PFSK-1 (cell line): ENCODE results near the gene GTPBP1.

Experiments
- POLR2AphosphoS5 ChIP-seq: IDR thresholded peaks from 2 replicates; pipeline ENCODE4 v1.6.1; 2012; ENCODE audit warnings: low read depth, mild to moderate bottlenecking, control low read depth, low read length, moderate library complexity
- REST ChIP-seq, 2 experiments: IDR thresholded peaks; 2 replicates each; pipeline versions ENCODE4 v1.6.1 to v1.8.0; 2011 to 2012; ENCODE audit warnings: low read depth in 2 of 2, low read length in 2 of 2, control low read depth in 1 of 2, inconsistent platforms in 1 of 2, mild to moderate bottlenecking in 1 of 2, moderate library complexity in 1 of 2; ENCODE audit not compliant: insufficient read depth in 1 of 2
- SIN3A ChIP-seq: IDR thresholded peaks from 2 replicates; pipeline ENCODE4 v1.6.1; 2012; ENCODE audit warnings: mild to moderate bottlenecking, low read length, moderate library complexity, borderline replicate concordance; ENCODE audit not compliant: insufficient read depth
- TAF1 ChIP-seq: IDR thresholded peaks from 2 replicates; pipeline ENCODE4 v1.6.1; 2012; ENCODE audit warnings: low read length, control low read depth, borderline replicate concordance; ENCODE audit not compliant: insufficient read depth

GRCh38 chr22:38738475-38739070, 32.8 kb downstream of the GTPBP1 start:
- TF ChIP-seq POLR2AphosphoS5 (no peak), TAF1 (no peak), REST (IDR thresholded peaks at IDR 0.05; ENCODE audit: insufficient read depth in 1 of 2, low read depth in 2 of 2, low read length in 2 of 2) (no peak), SIN3A (no peak)
